HCT116 (cell line): ENCODE data around the gene ZNF618. TPM values are rescaled to one million over a fixed set of nuclear protein-coding genes. Genes with fewer than 3 reads are reported as not detected.

Source experiments
- ATAC-seq: fragments of 200-7000 bp; cut with Tn5 transposase; 2 replicates; pipeline ENCODE4 v1.9.1; 2020; ENCODE audit warnings: mild to moderate bottlenecking, moderate library complexity
- BruUV-seq: library from RNA; stranded (reverse); fragments of 400-500 nt; replicated peaks from 2 replicates; lab custom pipeline; 2021; lab: Mats Ljungman, UMichigan
- CTCF ChIA-PET: fragments of 300-600 bp; sonication (Branson Sonifier 250); formaldehyde crosslinking; loops from one replicate; lab custom pipeline; 2021; ENCODE audit warnings: antibody characterized with exemption; lab: Charles Lee
- POLR2A ChIA-PET: fragments of 300-600, 350-600 bp; sonication (Branson Sonifier 250); formaldehyde crosslinking; loops from one replicate; lab custom pipeline; 2021; ENCODE audit warnings: antibody characterized with exemption; lab: Charles Lee
- RAD21 ChIA-PET, 2 experiments: fragments of 300-600 bp; sonication (Branson Sonifier 250); formaldehyde crosslinking; loops; one replicate each; lab custom pipeline; 2023; ENCODE audit warnings: low total read pairs in 2 of 2; ENCODE audit not compliant: uncharacterized antibody in 2 of 2, unreplicated experiment in 2 of 2, low non-redundant PET in 1 of 2; lab: Charles Lee
- DNase-seq: peaks from one replicate; pipeline ENCODE4 v3.0.0-alpha.2; 2010; ENCODE audit warnings: low read depth, low spot score
- H2AFZ ChIP-seq: fragments of 200-600 bp; shearing (Covaris generic), sonication (generic); 2 replicates; pipeline ENCODE4 v1.6.1; 2017; ENCODE audit warnings: low read depth, mixed run types, mixed read lengths, antibody characterized with exemption, low read length; ENCODE audit not compliant: poor library complexity, severe bottlenecking
- H3K27ac ChIP-seq: 2 replicates; pipeline ENCODE4 v1.5.1; 2012; ENCODE audit warnings: low read depth, low read length
- H3K27me3 ChIP-seq: fragments of 200-600 bp; sonication (generic); 2 replicates; pipeline ENCODE4 v1.6.1; 2016; ENCODE audit warnings: mixed run types, low read length, mixed read lengths; ENCODE audit not compliant: insufficient read depth
- H3K36me3 ChIP-seq, 2 experiments: fragments of 200-500 bp in 1 of 2; fragments of 200-600 bp in 1 of 2; sonication (Bioruptor generic) in 1 of 2; sonication (generic) in 1 of 2; 2 replicates each; pipeline versions ENCODE4 v1.5.1 to v1.6.1; 2014 to 2016; ENCODE audit warnings: low read length in 2 of 2, inconsistent platforms in 1 of 2, mixed read lengths in 1 of 2, mixed run types in 1 of 2; ENCODE audit not compliant: insufficient read depth in 2 of 2, control insufficient read depth in 1 of 2
- H3K4me1 ChIP-seq, 2 experiments: fragments of 200-600 bp in 1 of 2; sonication (generic) in 1 of 2; 2 replicates each; pipeline versions ENCODE4 v1.5.1 to v1.6.1; 2012 to 2017; ENCODE audit warnings: low read length in 2 of 2, inconsistent platforms in 1 of 2, mild to moderate bottlenecking in 1 of 2, mixed read lengths in 1 of 2, mixed run types in 1 of 2, moderate library complexity in 1 of 2; ENCODE audit not compliant: insufficient read depth in 2 of 2, control insufficient read depth in 1 of 2
- H3K4me2 ChIP-seq: fragments of 200-600 bp; sonication (generic); 2 replicates; pipeline ENCODE4 v1.6.1; 2017; ENCODE audit warnings: mixed run types, low read length, mixed read lengths
- H3K4me3 ChIP-seq, 2 experiments: fragments of 200-600 bp in 1 of 2; sonication (generic) in 1 of 2; replicated peaks in 1 of 2; 2 replicates each; pipeline ENCODE4 v1.5.1; 2011 to 2016; ENCODE audit warnings: low read length in 2 of 2, control low read depth in 1 of 2, low read depth in 1 of 2, mild to moderate bottlenecking in 1 of 2, mixed read lengths in 1 of 2, mixed run types in 1 of 2
- H3K79me2 ChIP-seq: fragments of 200-600 bp; sonication (generic); 2 replicates; pipeline ENCODE4 v1.6.1; 2017; ENCODE audit warnings: mild to moderate bottlenecking, mixed run types, low read length, moderate library complexity, mixed read lengths; ENCODE audit not compliant: insufficient read depth
- H3K9ac ChIP-seq: fragments of 200-600 bp; sonication (generic); 2 replicates; pipeline ENCODE4 v1.6.1; 2016; ENCODE audit warnings: low read length, mixed read lengths
- H3K9me2 ChIP-seq: fragments of 200-600 bp; sonication (generic), shearing (Covaris generic); 2 replicates; pipeline ENCODE4 v1.6.1; 2017; ENCODE audit warnings: mixed run types, mild to moderate bottlenecking, moderate library complexity; ENCODE audit not compliant: insufficient read depth
- H3K9me3 ChIP-seq, 2 experiments: fragments of 200-500 bp in 1 of 2; fragments of 200-600 bp in 1 of 2; sonication (Bioruptor generic) in 1 of 2; sonication (generic) in 1 of 2; 2 replicates each; pipeline ENCODE4 v1.6.1; 2014 to 2017; ENCODE audit warnings: low read length in 2 of 2, mixed read lengths in 2 of 2, inconsistent platforms in 1 of 2, low read depth in 1 of 2, mild to moderate bottlenecking in 1 of 2, mixed run types in 1 of 2, moderate library complexity in 1 of 2; ENCODE audit not compliant: control insufficient read depth in 1 of 2, insufficient read depth in 1 of 2
- H4K20me1 ChIP-seq: fragments of 200-600 bp; sonication (generic), shearing (Covaris generic); 2 replicates; pipeline ENCODE4 v1.6.1; 2017; ENCODE audit warnings: mixed run types, mild to moderate bottlenecking, moderate library complexity; ENCODE audit not compliant: insufficient read depth
- CBX3 ChIP-seq: IDR thresholded peaks from 2 replicates; pipeline ENCODE4 v1.6.1; 2012; ENCODE audit warnings: low read depth
- CEBPB ChIP-seq: IDR thresholded peaks from 2 replicates; pipeline ENCODE4 v1.6.1; 2012; ENCODE audit warnings: low read depth
- EGR1 ChIP-seq: IDR thresholded peaks from 2 replicates; pipeline ENCODE4 v1.6.1; 2012; ENCODE audit warnings: low read depth
- ELF1 ChIP-seq: IDR thresholded peaks from 2 replicates; pipeline ENCODE4 v1.6.1; 2012; ENCODE audit warnings: low read depth, borderline replicate concordance
- EZH2 ChIP-seq: fragments of 200-600 bp; sonication (generic); IDR thresholded peaks from 2 replicates; pipeline ENCODE4 v1.6.1; 2017; ENCODE audit warnings: antibody characterized with exemption, mixed run types
- EZH2phosphoT487 ChIP-seq: fragments of 200-600 bp; IDR thresholded peaks from 2 replicates; pipeline ENCODE4 v1.6.1; 2018; ENCODE audit warnings: antibody characterized with exemption, borderline replicate concordance
- FOSL1 ChIP-seq: IDR thresholded peaks from 2 replicates; pipeline ENCODE4 v1.6.1; 2012; ENCODE audit warnings: low read depth
- JUND ChIP-seq: IDR thresholded peaks from 2 replicates; pipeline ENCODE4 v1.6.1; 2012
- MAX ChIP-seq: IDR thresholded peaks from 2 replicates; pipeline ENCODE4 v1.6.1; 2012
- RAD21 ChIP-seq: IDR thresholded peaks from 2 replicates; pipeline ENCODE4 v1.6.1; 2012; ENCODE audit warnings: low read depth, mild to moderate bottlenecking
- REST ChIP-seq: IDR thresholded peaks from 2 replicates; pipeline ENCODE4 v1.6.1; 2012; ENCODE audit warnings: low read depth
- SIN3A ChIP-seq: IDR thresholded peaks from 2 replicates; pipeline ENCODE4 v1.6.1; 2012; ENCODE audit warnings: low read depth
- SP1 ChIP-seq: IDR thresholded peaks from 2 replicates; pipeline ENCODE4 v1.6.1; 2012; ENCODE audit warnings: low read depth
- YY1 ChIP-seq: IDR thresholded peaks from 2 replicates; pipeline ENCODE4 v1.6.1; 2011; ENCODE audit warnings: low read length, low read depth, moderate library complexity, mild to moderate bottlenecking; ENCODE audit not compliant: insufficient replicate concordance; ENCODE audit errors: extremely low read depth
- ZNF274 ChIP-seq: fragments of 200-500 bp; sonication (Bioruptor generic); IDR thresholded peaks from 2 replicates; pipeline ENCODE4 v1.6.1; 2014; ENCODE audit warnings: mild to moderate bottlenecking, low read depth, low read length, inconsistent platforms
- intact Hi-C: fragments of 100-400 bp; cut with micrococcal nuclease; formaldehyde crosslinking; loops from 2 replicates; pipeline ENCODE4 v1.10.0; 2022
- total RNA-seq: library from RNA; stranded (reverse); gene quantifications from one replicate; pipeline ENCODE4 v1.2.1, GENCODE V29; 2021; ENCODE audit not compliant: unreplicated experiment
- TF ChIP-seq, protein P1 (sequence below): IDR thresholded peaks from 2 replicates; pipeline ENCODE4 v1.6.1; 2012
- TF ChIP-seq, protein P2 (sequence below): IDR thresholded peaks from 2 replicates; pipeline ENCODE4 v1.6.1; 2011; ENCODE audit warnings: mild to moderate bottlenecking, low read length, moderate library complexity; ENCODE audit not compliant: insufficient replicate concordance; ENCODE audit errors: extremely low read depth

The ZNF618 gene
- total RNA-seq, 1 experiment from 2014 or later = 13.5 TPM

DNA sequence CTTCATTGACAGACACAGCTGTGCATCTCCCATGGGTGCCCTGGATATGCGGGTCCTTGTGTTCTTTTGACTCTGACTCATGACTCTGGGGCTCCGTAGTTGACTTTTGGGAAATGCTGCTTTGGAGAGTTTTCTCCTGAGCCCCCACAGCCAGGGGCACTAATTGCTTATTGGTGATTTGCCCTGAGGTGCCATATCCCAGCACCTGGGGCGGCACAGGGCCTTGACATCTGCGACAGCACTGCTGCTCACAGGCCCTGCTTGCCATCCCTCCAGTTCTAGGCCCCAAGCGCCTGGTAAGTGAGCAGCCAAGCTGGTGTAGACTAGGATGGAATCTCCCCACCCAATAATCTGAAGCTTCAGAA, 126.9 kb downstream of the ZNF618 start (continued):
- TF ChIP-seq YY1 (no peak), SIN3A (no peak), MAX (no peak), EZH2phosphoT487 (no peak), ELF1 (no peak), CEBPB (no peak), CBX3 (no peak), REST (no peak), JUND (no peak), SP1 (no peak)
- TF ChIP-seq, protein P1, sequence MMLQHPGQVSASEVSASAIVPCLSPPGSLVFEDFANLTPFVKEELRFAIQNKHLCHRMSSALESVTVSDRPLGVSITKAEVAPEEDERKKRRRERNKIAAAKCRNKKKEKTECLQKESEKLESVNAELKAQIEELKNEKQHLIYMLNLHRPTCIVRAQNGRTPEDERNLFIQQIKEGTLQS = no peak

DNA sequence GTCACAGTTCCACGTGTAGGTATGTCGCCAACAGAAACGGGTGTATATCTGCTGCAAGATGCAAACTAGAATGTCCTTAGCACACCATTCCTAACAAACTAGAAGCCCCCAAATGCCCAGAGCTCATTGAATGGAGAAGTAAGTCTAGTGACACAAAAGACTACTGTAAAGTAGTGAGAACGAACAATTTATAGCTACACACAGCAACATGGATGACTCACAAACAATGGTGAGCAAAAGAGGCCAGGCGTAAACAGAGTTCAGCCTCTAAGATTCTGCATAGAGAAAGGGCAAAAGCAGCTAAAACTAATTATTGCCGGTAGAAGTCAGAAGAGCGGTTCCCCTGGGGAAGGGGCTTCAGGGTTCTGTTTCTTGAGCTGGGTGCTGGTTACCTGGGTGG, 127.2 kb downstream of the ZNF618 start:
- RAD21 ChIA-PET = no interaction called here
- H3K4me2 ChIP-seq = no peak overlapping the region
- ATAC-seq (no peak), DNase-seq (no peak)
- no peaks in the 10 kb centered on the region for H3K79me2 ChIP-seq
- TF ChIP-seq, protein P2, sequence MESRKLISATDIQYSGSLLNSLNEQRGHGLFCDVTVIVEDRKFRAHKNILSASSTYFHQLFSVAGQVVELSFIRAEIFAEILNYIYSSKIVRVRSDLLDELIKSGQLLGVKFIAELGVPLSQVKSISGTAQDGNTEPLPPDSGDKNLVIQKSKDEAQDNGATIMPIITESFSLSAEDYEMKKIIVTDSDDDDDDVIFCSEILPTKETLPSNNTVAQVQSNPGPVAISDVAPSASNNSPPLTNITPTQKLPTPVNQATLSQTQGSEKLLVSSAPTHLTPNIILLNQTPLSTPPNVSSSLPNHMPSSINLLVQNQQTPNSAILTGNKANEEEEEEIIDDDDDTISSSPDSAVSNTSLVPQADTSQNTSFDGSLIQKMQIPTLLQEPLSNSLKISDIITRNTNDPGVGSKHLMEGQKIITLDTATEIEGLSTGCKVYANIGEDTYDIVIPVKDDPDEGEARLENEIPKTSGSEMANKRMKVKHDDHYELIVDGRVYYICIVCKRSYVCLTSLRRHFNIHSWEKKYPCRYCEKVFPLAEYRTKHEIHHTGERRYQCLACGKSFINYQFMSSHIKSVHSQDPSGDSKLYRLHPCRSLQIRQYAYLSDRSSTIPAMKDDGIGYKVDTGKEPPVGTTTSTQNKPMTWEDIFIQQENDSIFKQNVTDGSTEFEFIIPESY = no peak
- TF ChIP-seq RAD21 = no peak
- no peak for TF ChIP-seq FOSL1
- TF ChIP-seq EGR1 = no peak
- no peak for TF ChIP-seq ZNF274
- TF ChIP-seq YY1 = no peak
- TF ChIP-seq SP1 = no peak
- no peak for TF ChIP-seq CEBPB
- no peak for TF ChIP-seq EZH2
- no peak for TF ChIP-seq JUND
- no peak for TF ChIP-seq ELF1
- TF ChIP-seq, protein P1 = no peak
- H3K9me3 ChIP-seq = no peaks in the 10 kb centered on the region
- H3K27ac ChIP-seq = no peak overlapping the region
- no peak overlapping the region for H3K4me3 ChIP-seq
- no peaks in the 10 kb centered on the region for H3K4me1 ChIP-seq
- intact Hi-C loops = no loop called here
- BruUV-seq = no TSS peak
- no peak overlapping the region for H3K9ac ChIP-seq
- POLR2A ChIA-PET = no interaction called here
- no peaks in the 10 kb centered on the region for H4K20me1 ChIP-seq
- H2AFZ ChIP-seq = no peak overlapping the region
- H3K9me2 ChIP-seq = no peaks in the 10 kb centered on the region
- no peaks in the 10 kb centered on the region for H3K27me3 ChIP-seq
- CTCF ChIA-PET = no interaction called here
- H3K36me3 ChIP-seq = no peaks in the 10 kb centered on the region
